ENCODE results near the gene SEPTIN1. TPM values are rescaled to one million over a fixed set of nuclear protein-coding genes. Genes with fewer than 3 reads are reported as not detected.
A peak's percentile ranks its signal among the peaks of the same experiment; 100 is the strongest.

SEPTIN1 gene
- 0.38 and 0.62 TPM in 2 replicates for total RNA-seq

GRCh38 chr16:30382111-30382881, at the start of gene SEPTIN1:
Gene SEPTIN1 (minus strand): TSS chr16:30382561. CDS start chr16:30382542, 19 bp downstream.
- TF ChIP-seq, protein P1, sequence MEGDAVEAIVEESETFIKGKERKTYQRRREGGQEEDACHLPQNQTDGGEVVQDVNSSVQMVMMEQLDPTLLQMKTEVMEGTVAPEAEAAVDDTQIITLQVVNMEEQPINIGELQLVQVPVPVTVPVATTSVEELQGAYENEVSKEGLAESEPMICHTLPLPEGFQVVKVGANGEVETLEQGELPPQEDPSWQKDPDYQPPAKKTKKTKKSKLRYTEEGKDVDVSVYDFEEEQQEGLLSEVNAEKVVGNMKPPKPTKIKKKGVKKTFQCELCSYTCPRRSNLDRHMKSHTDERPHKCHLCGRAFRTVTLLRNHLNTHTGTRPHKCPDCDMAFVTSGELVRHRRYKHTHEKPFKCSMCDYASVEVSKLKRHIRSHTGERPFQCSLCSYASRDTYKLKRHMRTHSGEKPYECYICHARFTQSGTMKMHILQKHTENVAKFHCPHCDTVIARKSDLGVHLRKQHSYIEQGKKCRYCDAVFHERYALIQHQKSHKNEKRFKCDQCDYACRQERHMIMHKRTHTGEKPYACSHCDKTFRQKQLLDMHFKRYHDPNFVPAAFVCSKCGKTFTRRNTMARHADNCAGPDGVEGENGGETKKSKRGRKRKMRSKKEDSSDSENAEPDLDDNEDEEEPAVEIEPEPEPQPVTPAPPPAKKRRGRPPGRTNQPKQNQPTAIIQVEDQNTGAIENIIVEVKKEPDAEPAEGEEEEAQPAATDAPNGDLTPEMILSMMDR (IDR thresholded peaks at IDR 0.05; ENCODE audit: insufficient read depth, low read length, poor library complexity, severe bottlenecking): no peak
- Histone ChIP-seq H3K27me3 (ENCODE audit: control insufficient read depth, insufficient read depth, low read length) (peaks cover 2% of the 10 kb centered on the region), H3K4me3 (ENCODE audit: low read depth, low read length) (no peak within 1 kb of the TSS), H3K36me3 (ENCODE audit: control insufficient read depth, insufficient read depth, low read length) (peaks cover 1% of the 10 kb centered on the region)
- DNase-seq (ENCODE audit: low read depth): no peak

- H3K36me3 ChIP-seq (ENCODE audit: control insufficient read depth, insufficient read depth, low read length): no peaks in the 10 kb centered on the region
- H3K27me3 ChIP-seq (ENCODE audit: control insufficient read depth, insufficient read depth, low read length): no peaks in the 10 kb centered on the region
- peak overlapping the region; percentile 1 for H3K4me3 ChIP-seq (ENCODE audit: low read depth, low read length)
- DNase-seq (ENCODE audit: low read depth): no peak
- TF ChIP-seq, protein P1 (IDR thresholded peaks at IDR 0.05; ENCODE audit: insufficient read depth, low read length, poor library complexity, severe bottlenecking): no peak
Observed at GRCh38 chr16:30430428-30430970, 48.1 kb upstream of the SEPTIN1 start.

- Histone ChIP-seq H3K36me3 (ENCODE audit: control insufficient read depth, insufficient read depth, low read length) (no peaks in the 10 kb centered on the region), H3K27me3 (ENCODE audit: control insufficient read depth, insufficient read depth, low read length) (no peaks in the 10 kb centered on the region), H3K4me3 (ENCODE audit: low read depth, low read length) (peak within 1 kb of the TSS; percentile 56)
- TF ChIP-seq, protein P1 (IDR thresholded peaks at IDR 0.05; ENCODE audit: insufficient read depth, low read length, poor library complexity, severe bottlenecking): peak; percentile 85
- DNase-seq (ENCODE audit: low read depth): peak; percentile 98
Observed at GRCh38 chr16:30429678-30430427, 47.5 kb upstream of the SEPTIN1 start, which contains the start of gene DCTPP1. Gene DCTPP1 (minus strand): TSS chr16:30430030. CDS start chr16:30429980, 50 bp downstream.

GRCh38 chr16:30429418-30429677, 47.0 kb upstream of the SEPTIN1 start:
- H3K36me3 ChIP-seq (ENCODE audit: control insufficient read depth, insufficient read depth, low read length): no peaks in the 10 kb centered on the region
- H3K27me3 ChIP-seq (ENCODE audit: control insufficient read depth, insufficient read depth, low read length): no peaks in the 10 kb centered on the region
- H3K4me3 ChIP-seq (ENCODE audit: low read depth, low read length): peak overlapping the region; percentile 56
- no peak for DNase-seq (ENCODE audit: low read depth)
- TF ChIP-seq, protein P1 (IDR thresholded peaks at IDR 0.05; ENCODE audit: insufficient read depth, low read length, poor library complexity, severe bottlenecking): no peak

GRCh38 chr16:30428055-30428454, 45.7 kb upstream of the SEPTIN1 start:
- H3K4me3 ChIP-seq (ENCODE audit: low read depth, low read length): no peak overlapping the region
- H3K27me3 ChIP-seq (ENCODE audit: control insufficient read depth, insufficient read depth, low read length): no peaks in the 10 kb centered on the region
- H3K36me3 ChIP-seq (ENCODE audit: control insufficient read depth, insufficient read depth, low read length): no peaks in the 10 kb centered on the region
- TF ChIP-seq, protein P1 (IDR thresholded peaks at IDR 0.05; ENCODE audit: insufficient read depth, low read length, poor library complexity, severe bottlenecking): no peak
- no peak for DNase-seq (ENCODE audit: low read depth)
